GM12878 (cell line): Measurements from ENCODE around the gene TKT. TPM values are rescaled to one million over a fixed set of nuclear protein-coding genes. Genes with fewer than 3 reads are reported as not detected.

Experiments
- BMI1 ChIP-seq: fragments of 450-650 bp; IDR thresholded peaks from 2 replicates; pipeline ENCODE4 v1.6.1; 2016; ENCODE audit warnings: mild to moderate bottlenecking, moderate library complexity, borderline replicate concordance
- CBFB ChIP-seq: IDR thresholded peaks from 2 replicates; pipeline ENCODE4 v1.6.1; 2016; ENCODE audit warnings: antibody characterized with exemption, low read depth
- CBX3 ChIP-seq: fragments of 200-600 bp; sonication (generic); IDR thresholded peaks from 2 replicates; pipeline ENCODE4 v1.6.1; 2016; ENCODE audit warnings: low read depth, borderline replicate concordance
- CBX5 ChIP-seq: sonication (generic); IDR thresholded peaks from 2 replicates; pipeline ENCODE4 v1.6.1; 2016; ENCODE audit warnings: low read depth, moderate library complexity, mild to moderate bottlenecking, inconsistent platforms
- CEBPB ChIP-seq, 2 experiments: fragments of 150-350 bp in 1 of 2; IDR thresholded peaks; 2 replicates each; pipeline ENCODE4 v1.6.1; 2012 to 2014; ENCODE audit warnings: low read depth in 2 of 2, low read length in 2 of 2, borderline replicate concordance in 1 of 2, inconsistent platforms in 1 of 2
- ELK1 ChIP-seq: IDR thresholded peaks from 2 replicates; pipeline ENCODE4 v1.6.1; 2012; ENCODE audit warnings: low read depth, low read length, improper control_type of control experiment
- FOXK2 ChIP-seq: fragments of 450-650 bp; IDR thresholded peaks from 2 replicates; pipeline ENCODE4 v1.6.1; 2017; ENCODE audit warnings: mild to moderate bottlenecking, moderate library complexity
- IRF4 ChIP-seq: IDR thresholded peaks from 2 replicates; pipeline ENCODE4 v1.6.1; 2011; ENCODE audit warnings: low read depth, low read length
- IRF5 ChIP-seq: fragments of 450-650 bp; IDR thresholded peaks from 2 replicates; pipeline ENCODE4 v1.6.1; 2017; ENCODE audit warnings: borderline replicate concordance
- JUNB ChIP-seq: IDR thresholded peaks from 2 replicates; pipeline ENCODE4 v1.6.1; 2016; ENCODE audit warnings: antibody characterized with exemption, mild to moderate bottlenecking
- KAT2A ChIP-seq: conservative IDR thresholded peaks from 2 replicates; pipeline ENCODE4 v1.6.1; 2011; ENCODE audit warnings: low read depth, low read length; ENCODE audit not compliant: control insufficient read depth
- KDM1A ChIP-seq: fragments of 200-600 bp; sonication (generic); IDR thresholded peaks from 2 replicates; pipeline ENCODE4 v1.6.1; 2016; ENCODE audit warnings: borderline replicate concordance
- MEF2A ChIP-seq: IDR thresholded peaks from 2 replicates; pipeline ENCODE4 v1.6.1; 2011; ENCODE audit warnings: low read depth, mild to moderate bottlenecking, low read length, moderate library complexity; ENCODE audit not compliant: insufficient read depth
- NFXL1 ChIP-seq: fragments of 450-650 bp; IDR thresholded peaks from 2 replicates; pipeline ENCODE4 v1.6.1; 2017; ENCODE audit warnings: antibody characterized with exemption, mild to moderate bottlenecking, borderline replicate concordance
- NR2C2 ChIP-seq: IDR thresholded peaks from 2 replicates; pipeline ENCODE4 v1.6.1; 2011; ENCODE audit warnings: borderline replicate concordance, low read depth; ENCODE audit not compliant: control insufficient read depth, insufficient read length
- PAX5 ChIP-seq: IDR thresholded peaks from 2 replicates; pipeline ENCODE4 v1.6.1; 2011; ENCODE audit warnings: low read depth, low read length, borderline replicate concordance
- PAX8 ChIP-seq: fragments of 450-650 bp; IDR thresholded peaks from 2 replicates; pipeline ENCODE4 v1.6.1; 2017; ENCODE audit warnings: mild to moderate bottlenecking, moderate library complexity
- PKNOX1 ChIP-seq: fragments of 450-650 bp; IDR thresholded peaks from 2 replicates; pipeline ENCODE4 v1.6.1; 2016; ENCODE audit warnings: mild to moderate bottlenecking
- POLR2AphosphoS2 ChIP-seq: IDR thresholded peaks from 2 replicates; pipeline ENCODE4 v1.6.1; 2011; ENCODE audit warnings: low read depth, mild to moderate bottlenecking, low read length, improper control_type of control experiment, moderate library complexity
- RAD51 ChIP-seq: fragments of 450-650 bp; IDR thresholded peaks from 2 replicates; pipeline ENCODE4 v1.6.1; 2016; ENCODE audit warnings: moderate library complexity, mild to moderate bottlenecking, inconsistent platforms
- SMAD1 ChIP-seq: fragments of 450-650 bp; IDR thresholded peaks from 2 replicates; pipeline ENCODE4 v1.6.1; 2018; ENCODE audit warnings: mild to moderate bottlenecking, low read depth; ENCODE audit not compliant: partially characterized antibody
- SMAD5 ChIP-seq: IDR thresholded peaks from 2 replicates; pipeline ENCODE4 v1.6.1; 2016; ENCODE audit warnings: antibody characterized with exemption, low read depth
- SP1 ChIP-seq: IDR thresholded peaks from one replicate; pipeline ENCODE4 v1.6.1; 2011; ENCODE audit warnings: low read depth, low read length
- STAT1 ChIP-seq: fragments of 450-650 bp; conservative IDR thresholded peaks from 2 replicates; pipeline ENCODE4 v1.6.1; 2014; ENCODE audit warnings: antibody characterized with exemption, mild to moderate bottlenecking
- SUZ12 ChIP-seq: fragments of 200-600 bp; sonication (generic); IDR thresholded peaks from one replicate; pipeline ENCODE4 v1.6.1; 2018; ENCODE audit warnings: antibody characterized with exemption, mild to moderate bottlenecking; ENCODE audit not compliant: unreplicated experiment
- TCF7 ChIP-seq: IDR thresholded peaks from 2 replicates; pipeline ENCODE4 v1.6.1; 2014; ENCODE audit warnings: antibody characterized with exemption, borderline replicate concordance
- ZNF622 ChIP-seq: fragments of 450-650 bp; IDR thresholded peaks from 2 replicates; pipeline ENCODE4 v1.6.1; 2017; ENCODE audit warnings: mild to moderate bottlenecking, inconsistent platforms
- ZZZ3 ChIP-seq: IDR thresholded peaks from 2 replicates; pipeline ENCODE4 v1.6.1; 2011; ENCODE audit warnings: low read depth; ENCODE audit not compliant: control insufficient read depth, insufficient read length
- polyA plus RNA-seq, 11 experiments: library from polyadenylated mRNA; depleted of rRNA in 4 of 11; unstranded in 6 of 11; stranded (reverse) in 5 of 11; fragments of >200 nt; fragmentation: Nextera tagmentation in 4 of 11; fragmentation: Illumina TruSeq in 1 of 11; extraction: Ambion mirVana in 4 of 11; extraction: Trizol in 1 of 11; gene quantifications; 1 replicate in 1 of 11; 2 replicates in 10 of 11; pipeline versions ENCODE4 v1.2.1 to v1.2.3, GENCODE V29; 2011 to 2016; ENCODE audit warnings: inconsistent platforms in 2 of 11, missing spikeins in 2 of 11, low read depth in 1 of 11
- total RNA-seq, 4 experiments: library from RNA; depleted of rRNA in 3 of 4; stranded (reverse); fragments of >200 nt in 3 of 4; fragmentation: Illumina TruSeq in 1 of 4; extraction: Trizol in 1 of 4; gene quantifications; 2 replicates each; pipeline versions ENCODE4 v1.2.1 to v1.2.3, GENCODE V29; 2013 to 2021
- TF ChIP-seq, protein P1 (sequence below): fragments of 450-650 bp; IDR thresholded peaks from 2 replicates; pipeline ENCODE4 v1.6.1; 2017; ENCODE audit warnings: mild to moderate bottlenecking

Gene TKT
- total and polyA plus RNA-seq, 10 of the 15 experiments (the other 5 are each of a cell fraction or from before 2014, with no cell fraction given), result 56.4 to 385 (median 143) TPM

- TF ChIP-seq CBX3 (no peak), ELK1 (no peak), ZNF622 (no peak), SP1 (peak; percentile 75), IRF5 (no peak), KDM1A (no peak), KAT2A (no peak), RAD51 (no peak), CBX5 (no peak), MEF2A (peak; percentile 85), SMAD5 (no peak), NFXL1 (no peak), CEBPB (IDR thresholded peaks at IDR 0.05; ENCODE audit: borderline replicate concordance in 1 of 2, low read depth in 2 of 2, low read length in 2 of 2) (no peak), PKNOX1 (no peak), SUZ12 (no peak), BMI1 (no peak), PAX5 (peak; percentile 76), PAX8 (no peak), NR2C2 (no peak), POLR2AphosphoS2 (no peak), IRF4 (peak; percentile 83; the same call in 1 of the 2 replicates), FOXK2 (no peak), ZZZ3 (no peak), CBFB (peak; percentile 65; the same call in 1 of the 2 replicates), STAT1 (no peak), TCF7 (no peak), JUNB (no peak), SMAD1 (no peak)
- TF ChIP-seq, protein P1, sequence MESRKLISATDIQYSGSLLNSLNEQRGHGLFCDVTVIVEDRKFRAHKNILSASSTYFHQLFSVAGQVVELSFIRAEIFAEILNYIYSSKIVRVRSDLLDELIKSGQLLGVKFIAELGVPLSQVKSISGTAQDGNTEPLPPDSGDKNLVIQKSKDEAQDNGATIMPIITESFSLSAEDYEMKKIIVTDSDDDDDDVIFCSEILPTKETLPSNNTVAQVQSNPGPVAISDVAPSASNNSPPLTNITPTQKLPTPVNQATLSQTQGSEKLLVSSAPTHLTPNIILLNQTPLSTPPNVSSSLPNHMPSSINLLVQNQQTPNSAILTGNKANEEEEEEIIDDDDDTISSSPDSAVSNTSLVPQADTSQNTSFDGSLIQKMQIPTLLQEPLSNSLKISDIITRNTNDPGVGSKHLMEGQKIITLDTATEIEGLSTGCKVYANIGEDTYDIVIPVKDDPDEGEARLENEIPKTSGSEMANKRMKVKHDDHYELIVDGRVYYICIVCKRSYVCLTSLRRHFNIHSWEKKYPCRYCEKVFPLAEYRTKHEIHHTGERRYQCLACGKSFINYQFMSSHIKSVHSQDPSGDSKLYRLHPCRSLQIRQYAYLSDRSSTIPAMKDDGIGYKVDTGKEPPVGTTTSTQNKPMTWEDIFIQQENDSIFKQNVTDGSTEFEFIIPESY, result no peak
These were observed 75.4 kb downstream of the TKT start (continued) for GRCh38 chr3:53180305-53181023.
